Rectal smooth muscle tissue (tissue), 1 donor: Measurements from ENCODE around the gene NSUN5.
"Not testable (repeated sequence)": the region's sequence is repeated elsewhere in the genome, so short reads cannot be mapped to it uniquely, and the experiment has no call there.

ENCODE experiments used
- H3K27ac ChIP-seq: one replicate; pipeline ENCODE4 v1.7.0; 2013; ENCODE audit warnings: low read depth, low read length, inconsistent platforms
- H3K27me3 ChIP-seq: one replicate; pipeline ENCODE4 v1.7.0; 2013; ENCODE audit warnings: low read length; ENCODE audit not compliant: control insufficient read depth, insufficient read depth
- H3K36me3 ChIP-seq: one replicate; pipeline ENCODE4 v1.7.0; 2013; ENCODE audit warnings: low read length; ENCODE audit not compliant: control insufficient read depth, insufficient read depth
- H3K4me1 ChIP-seq: one replicate; pipeline ENCODE4 v1.7.0; 2013; ENCODE audit warnings: low read length; ENCODE audit not compliant: control insufficient read depth, insufficient read depth
- H3K4me3 ChIP-seq: one replicate; pipeline ENCODE4 v1.7.0; 2013; ENCODE audit warnings: low read length
- H3K9ac ChIP-seq: one replicate; pipeline ENCODE4 v1.7.0; 2013; ENCODE audit warnings: low read length

Gene NSUN5

GRCh38 chr7:73342645-73343044, 34.0 kb upstream of the NSUN5 start:
- H3K27me3 ChIP-seq, result peaks cover 2% of the 10 kb centered on the region
- no peaks in the 10 kb centered on the region for H3K4me1 ChIP-seq
- H3K27ac ChIP-seq, result no peak overlapping the region
- H3K9ac ChIP-seq, result no peak overlapping the region
- no peaks in the 10 kb centered on the region for H3K36me3 ChIP-seq
- H3K4me3 ChIP-seq, result peak overlapping the region; percentile 26

GRCh38 chr7:73341877-73342276, 33.3 kb upstream of the NSUN5 start:
- no peaks in the 10 kb centered on the region for H3K4me1 ChIP-seq

DNA sequence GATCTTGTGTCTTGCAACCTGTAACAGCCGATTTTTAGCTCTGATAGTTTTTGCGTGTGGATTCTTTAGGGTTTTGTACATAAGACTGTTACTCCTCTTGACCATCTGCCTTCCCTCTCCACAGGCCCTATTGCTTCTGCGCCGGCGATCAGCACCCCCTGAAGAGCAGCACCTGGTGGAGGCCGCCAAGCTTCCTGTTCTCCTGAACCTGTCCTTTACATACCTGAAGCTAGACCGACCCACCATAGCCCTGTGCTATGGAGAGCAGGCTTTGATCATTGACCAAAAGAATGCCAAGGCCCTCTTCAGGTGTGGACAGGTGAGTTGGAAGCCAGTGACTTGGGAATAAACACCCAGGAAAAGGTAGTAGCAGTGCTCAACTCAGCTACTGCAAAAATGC, 31.9 kb upstream of the NSUN5 start:
- Histone ChIP-seq H3K36me3 (no peaks in the 10 kb centered on the region), H3K4me3 (no peak overlapping the region), H3K9ac (no peak overlapping the region), H3K27me3 (no peaks in the 10 kb centered on the region), H3K4me1 (no peaks in the 10 kb centered on the region), H3K27ac (no peak overlapping the region)

More at GRCh38 chr7:73341877-73342276, 33.3 kb upstream of the NSUN5 start:
- Histone ChIP-seq H3K27me3 (peaks cover 2% of the 10 kb centered on the region), H3K36me3 (no peaks in the 10 kb centered on the region), H3K27ac (no peak overlapping the region), H3K4me3 (no peak overlapping the region), H3K9ac (no peak overlapping the region)

GRCh38 chr7:73338321-73338720, 29.7 kb upstream of the NSUN5 start:
- Histone ChIP-seq H3K9ac (no peak overlapping the region), H3K36me3 (no peaks in the 10 kb centered on the region), H3K4me1 (no peaks in the 10 kb centered on the region), H3K27me3 (no peaks in the 10 kb centered on the region), H3K4me3 (no peak overlapping the region), H3K27ac (no peak overlapping the region)

- Histone ChIP-seq H3K27me3 (no peaks in the 10 kb centered on the region), H3K4me1 (no peaks in the 10 kb centered on the region), H3K4me3 (no peak overlapping the region), H3K36me3 (no peaks in the 10 kb centered on the region), H3K9ac (no peak overlapping the region), H3K27ac (no peak overlapping the region)
These were observed 23.8 kb upstream of the NSUN5 start for GRCh38 chr7:73332447-73332846.

- H3K27ac ChIP-seq, result no peak overlapping the region
- H3K36me3 ChIP-seq, result no peaks in the 10 kb centered on the region
- no peak overlapping the region for H3K4me3 ChIP-seq
- H3K4me1 ChIP-seq, result no peaks in the 10 kb centered on the region
- no peaks in the 10 kb centered on the region for H3K27me3 ChIP-seq
- H3K9ac ChIP-seq, result no peak overlapping the region
These were observed 22.1 kb upstream of the NSUN5 start for GRCh38 chr7:73330772-73331171.

GRCh38 chr7:73329861-73330581, 21.4 kb upstream of the NSUN5 start:
- no peaks in the 10 kb centered on the region for H3K4me1 ChIP-seq
- H3K9ac ChIP-seq, result no peak overlapping the region
- no peak overlapping the region for H3K4me3 ChIP-seq
- no peak overlapping the region for H3K27ac ChIP-seq
- no peaks in the 10 kb centered on the region for H3K36me3 ChIP-seq
- H3K27me3 ChIP-seq, result no peaks in the 10 kb centered on the region

- Histone ChIP-seq H3K27me3 (no peaks in the 10 kb centered on the region), H3K4me1 (no peaks in the 10 kb centered on the region), H3K4me3 (no peak overlapping the region), H3K36me3 (no peaks in the 10 kb centered on the region), H3K9ac (no peak overlapping the region), H3K27ac (no peak overlapping the region)
These were observed 20.1 kb upstream of the NSUN5 start for GRCh38 chr7:73328696-73329095.

DNA sequence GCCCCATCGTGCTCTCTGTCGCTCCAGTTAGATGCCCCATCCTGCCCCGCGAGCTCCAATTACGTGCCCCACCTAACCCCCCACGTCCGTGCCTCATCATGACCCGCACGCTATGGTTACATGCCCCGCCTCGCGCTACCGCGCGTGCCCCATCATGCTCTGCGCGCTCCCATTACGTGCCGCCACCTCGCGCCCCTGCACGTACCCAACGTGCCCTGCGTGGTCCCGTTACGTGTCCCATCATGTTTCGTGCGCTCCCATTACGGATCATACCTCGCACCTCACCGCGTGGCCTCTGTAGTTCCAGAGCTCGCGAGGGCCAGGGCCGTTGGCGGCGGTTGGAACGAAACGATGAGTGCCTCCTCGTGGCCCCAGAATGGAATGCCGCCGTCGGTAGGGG, 19.3 kb upstream of the NSUN5 start, which contains the start of the genes FKBP6 and TRIM50:
FKBP6 (plus strand) TSS at position 240 of the 400 bp plus-strand sequence. CDS start 268 bp downstream, outside the sequence.
TRIM50 (minus strand) TSS at position 161 of the 400 bp plus-strand sequence. CDS start 3,295 bp downstream, outside the sequence.
- not testable (repeated sequence) for H3K9ac ChIP-seq, H3K4me1 ChIP-seq, H3K4me3 ChIP-seq, H3K27ac ChIP-seq, H3K36me3 ChIP-seq, H3K27me3 ChIP-seq

GRCh38 chr7:73327449-73327848, 18.8 kb upstream of the NSUN5 start:
- not testable (repeated sequence) for H3K4me3 ChIP-seq, H3K27me3 ChIP-seq, H3K9ac ChIP-seq, H3K36me3 ChIP-seq, H3K4me1 ChIP-seq, H3K27ac ChIP-seq

DNA sequence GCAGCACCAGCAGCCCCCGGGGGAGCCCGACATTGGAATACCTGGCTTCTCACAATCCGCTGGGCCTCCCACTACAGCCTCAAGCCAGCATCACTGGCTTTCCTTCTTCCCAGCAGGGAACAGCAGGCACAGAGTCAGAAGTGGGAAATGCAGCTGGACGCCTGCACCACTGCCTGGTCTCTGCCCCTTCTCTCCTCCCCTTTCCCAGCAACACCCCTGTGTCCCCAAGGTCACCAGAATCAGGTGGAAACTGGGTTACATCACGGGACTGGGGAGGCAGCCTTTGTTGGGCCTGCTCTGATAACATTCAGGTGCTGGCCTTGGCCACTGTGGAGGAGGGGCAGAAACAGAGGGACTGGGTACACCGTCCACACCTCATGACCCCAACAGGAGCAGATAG, 16.8 kb upstream of the NSUN5 start:
- not testable (repeated sequence) for H3K27ac ChIP-seq, H3K9ac ChIP-seq, H3K4me3 ChIP-seq, H3K27me3 ChIP-seq, H3K4me1 ChIP-seq, H3K36me3 ChIP-seq

GRCh38 chr7:73324081-73324845, 15.6 kb upstream of the NSUN5 start:
- H3K27ac ChIP-seq, H3K27me3 ChIP-seq, H3K36me3 ChIP-seq, H3K9ac ChIP-seq, H3K4me1 ChIP-seq: not testable (repeated sequence)
- peak overlapping the region; percentile 1 for H3K4me3 ChIP-seq
